HG03045 (cell line): Measurements from ENCODE around the gene DGKZ.
"Not testable (repeated sequence)": the region's sequence is repeated elsewhere in the genome, so short reads cannot be mapped to it uniquely, and the experiment has no call there.

Experiments used
- ATAC-seq: cut with Tn5 transposase; IDR thresholded peaks from one replicate; pipeline ENCODE4 v1.9.1; 2021; ENCODE audit warnings: mild to moderate bottlenecking, moderate library complexity; ENCODE audit not compliant: unreplicated experiment

The DGKZ gene

DNA sequence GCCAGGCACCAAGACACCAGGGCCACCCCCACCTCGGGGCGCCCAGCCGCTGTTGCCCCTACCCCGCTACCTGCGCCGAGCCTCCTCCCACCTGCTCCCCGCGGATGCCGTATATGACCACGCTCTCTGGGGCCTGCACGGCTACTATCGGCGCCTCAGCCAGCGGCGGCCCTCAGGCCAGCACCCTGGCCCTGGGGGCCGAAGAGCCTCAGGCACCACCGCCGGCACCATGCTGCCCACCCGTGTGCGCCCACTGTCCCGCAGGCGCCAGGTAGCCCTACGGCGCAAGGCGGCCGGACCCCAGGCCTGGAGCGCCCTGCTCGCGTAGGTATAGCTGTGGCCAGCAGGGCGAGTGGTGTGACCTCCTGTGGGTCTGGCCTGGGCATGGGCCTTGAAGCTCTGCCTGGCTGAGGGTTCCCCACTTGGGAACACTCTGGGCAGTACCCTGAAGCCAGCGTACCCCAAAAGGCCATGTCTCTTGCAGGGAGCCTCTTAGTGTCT lies 19.4 kb downstream of the DGKZ start:
- ATAC-seq: no peak

DNA sequence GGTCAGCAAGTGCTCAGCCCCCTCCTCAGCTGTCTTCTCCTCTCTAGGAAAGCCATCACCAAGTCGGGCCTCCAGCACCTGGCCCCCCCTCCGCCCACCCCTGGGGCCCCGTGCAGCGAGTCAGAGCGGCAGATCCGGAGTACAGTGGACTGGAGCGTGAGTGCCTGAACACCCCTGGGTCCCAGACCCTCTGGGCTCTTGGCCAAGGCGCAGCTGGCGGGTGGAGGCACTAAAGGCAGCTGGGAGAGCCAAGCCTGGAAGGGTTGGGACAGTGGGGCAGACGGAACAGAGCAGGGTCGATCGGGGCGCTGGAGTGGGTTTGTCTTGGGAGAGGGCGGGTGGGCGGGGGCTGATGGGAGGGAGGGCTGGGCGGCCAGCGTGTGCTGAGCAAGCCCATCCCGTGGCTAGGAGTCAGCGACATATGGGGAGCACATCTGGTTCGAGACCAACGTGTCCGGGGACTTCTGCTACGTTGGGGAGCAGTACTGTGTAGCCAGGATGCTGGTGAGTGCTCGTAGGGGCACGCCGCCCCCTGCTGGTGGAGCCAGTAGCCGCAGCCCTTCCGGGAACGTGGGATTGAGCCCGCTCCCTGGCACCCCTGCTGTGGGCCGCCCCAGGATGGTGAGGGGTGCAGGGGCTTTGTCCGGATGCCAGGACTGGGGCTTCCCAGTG lies 20.1 kb downstream of the DGKZ start:
- peak; percentile 66 for ATAC-seq

DNA sequence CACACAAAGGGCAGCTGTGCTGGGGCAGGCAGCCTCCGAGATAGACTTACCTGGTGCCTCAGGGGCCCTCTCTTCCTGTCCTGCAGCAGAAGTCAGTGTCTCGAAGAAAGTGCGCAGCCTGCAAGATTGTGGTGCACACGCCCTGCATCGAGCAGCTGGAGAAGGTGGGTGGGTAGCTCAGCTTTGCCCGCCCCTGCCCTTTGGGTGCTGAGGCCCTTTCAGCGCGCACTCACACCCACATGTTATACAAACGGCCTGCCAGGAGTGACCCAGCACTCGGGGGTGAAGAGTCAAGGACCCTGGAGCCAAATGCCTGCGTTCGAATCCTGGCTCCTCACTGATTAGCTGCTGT lies 20.6 kb downstream of the DGKZ start:
- no peak for ATAC-seq

DNA sequence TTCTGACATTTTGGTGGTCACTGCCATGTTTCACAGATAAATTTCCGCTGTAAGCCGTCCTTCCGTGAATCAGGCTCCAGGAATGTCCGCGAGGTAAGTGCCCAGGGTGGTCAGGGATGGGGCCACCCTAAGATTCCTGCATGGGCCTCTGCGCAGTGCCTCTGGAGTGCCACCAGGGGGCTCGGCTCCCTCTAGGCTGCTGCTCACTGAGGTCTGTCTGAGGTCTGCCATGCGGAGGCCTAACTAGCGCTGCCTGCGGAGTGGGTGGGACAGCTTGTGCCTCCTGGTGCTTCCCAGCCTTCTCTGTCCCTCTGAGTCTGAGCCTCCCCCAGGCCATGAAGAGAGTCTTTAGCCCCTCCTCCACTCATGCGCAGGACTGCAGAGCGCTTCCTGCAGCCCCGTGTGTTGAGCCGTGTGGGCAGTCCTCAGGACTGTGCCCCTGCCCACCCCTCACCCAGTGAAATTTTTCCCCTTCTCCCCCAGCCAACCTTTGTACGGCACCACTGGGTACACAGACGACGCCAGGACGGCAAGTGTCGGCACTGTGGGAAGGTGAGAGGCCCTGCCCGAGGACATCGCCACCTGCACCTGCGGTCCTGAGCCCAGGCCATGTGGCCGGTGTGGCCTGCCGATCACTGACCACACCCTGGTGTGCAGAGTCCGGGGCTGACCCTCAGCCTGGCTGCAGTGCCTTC lies 22.3 kb downstream of the DGKZ start:
- ATAC-seq: peak; percentile 41

DNA sequence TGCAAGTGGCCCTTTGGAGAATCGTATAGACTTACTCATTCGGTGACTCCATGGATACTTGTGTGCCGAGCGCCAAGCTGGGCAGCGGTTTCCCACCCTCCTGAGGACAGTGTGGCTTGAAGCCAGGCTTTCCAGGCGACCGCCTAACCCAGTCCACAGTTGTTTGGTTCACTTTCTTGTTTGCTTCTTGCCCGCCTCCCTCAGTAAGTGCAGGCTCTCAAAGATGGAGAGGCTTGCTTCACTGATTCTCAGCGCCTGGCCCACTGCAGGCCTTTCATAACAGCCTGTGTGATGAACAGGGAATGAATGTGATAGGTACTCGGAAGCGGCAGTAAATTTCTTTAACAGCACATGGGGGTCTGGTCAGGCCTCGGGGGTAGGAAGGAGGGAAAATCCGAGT lies 23.0 kb downstream of the DGKZ start:
- ATAC-seq: no peak

DNA sequence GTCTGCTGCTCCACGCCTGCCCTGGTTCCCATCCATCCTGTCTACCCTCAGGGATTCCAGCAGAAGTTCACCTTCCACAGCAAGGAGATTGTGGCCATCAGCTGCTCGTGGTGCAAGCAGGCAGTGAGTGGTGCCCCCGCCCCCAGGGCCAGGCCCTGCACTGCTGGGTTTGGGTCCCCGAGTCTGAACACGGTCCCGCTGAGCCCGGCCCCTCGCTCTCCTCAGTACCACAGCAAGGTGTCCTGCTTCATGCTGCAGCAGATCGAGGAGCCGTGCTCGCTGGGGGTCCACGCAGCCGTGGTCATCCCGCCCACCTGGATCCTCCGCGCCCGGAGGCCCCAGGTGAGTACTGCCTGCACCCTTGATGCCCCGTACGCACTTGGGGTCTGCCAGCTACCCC lies 24.0 kb downstream of the DGKZ start:
- not testable (repeated sequence) for ATAC-seq

DNA sequence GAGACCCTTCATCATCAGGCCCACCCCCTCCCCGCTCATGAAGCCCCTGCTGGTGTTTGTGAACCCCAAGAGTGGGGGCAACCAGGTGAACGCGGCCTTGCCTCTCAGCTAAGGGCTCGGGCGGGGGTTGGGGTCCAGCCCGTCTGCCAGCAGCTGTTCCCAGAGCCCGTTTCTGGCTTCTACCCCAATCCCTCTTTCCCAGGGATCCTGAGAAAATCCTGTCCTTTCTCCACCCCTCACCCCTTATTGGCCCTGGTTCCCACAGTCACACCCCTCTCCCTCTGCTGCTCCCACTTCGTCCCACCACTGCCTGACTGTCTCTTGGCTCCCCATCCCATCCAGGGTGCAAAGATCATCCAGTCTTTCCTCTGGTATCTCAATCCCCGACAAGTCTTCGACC lies 24.8 kb downstream of the DGKZ start:
- no peak for ATAC-seq

DNA sequence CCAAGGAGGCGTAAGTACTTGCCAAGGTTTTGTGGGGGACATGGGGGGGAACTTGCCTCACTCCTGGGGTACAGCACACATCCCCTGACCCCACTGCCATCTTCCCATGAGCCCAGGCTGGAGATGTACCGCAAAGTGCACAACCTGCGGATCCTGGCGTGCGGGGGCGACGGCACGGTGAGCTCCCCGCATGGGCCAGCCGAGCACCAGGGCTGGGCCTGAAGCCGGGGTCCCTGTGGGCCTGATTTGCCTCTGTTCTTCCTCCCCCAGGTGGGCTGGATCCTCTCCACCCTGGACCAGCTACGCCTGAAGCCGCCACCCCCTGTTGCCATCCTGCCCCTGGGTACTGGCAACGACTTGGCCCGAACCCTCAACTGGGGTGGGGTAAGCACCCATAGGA lies 25.2 kb downstream of the DGKZ start:
- ATAC-seq: not testable (repeated sequence)

DNA sequence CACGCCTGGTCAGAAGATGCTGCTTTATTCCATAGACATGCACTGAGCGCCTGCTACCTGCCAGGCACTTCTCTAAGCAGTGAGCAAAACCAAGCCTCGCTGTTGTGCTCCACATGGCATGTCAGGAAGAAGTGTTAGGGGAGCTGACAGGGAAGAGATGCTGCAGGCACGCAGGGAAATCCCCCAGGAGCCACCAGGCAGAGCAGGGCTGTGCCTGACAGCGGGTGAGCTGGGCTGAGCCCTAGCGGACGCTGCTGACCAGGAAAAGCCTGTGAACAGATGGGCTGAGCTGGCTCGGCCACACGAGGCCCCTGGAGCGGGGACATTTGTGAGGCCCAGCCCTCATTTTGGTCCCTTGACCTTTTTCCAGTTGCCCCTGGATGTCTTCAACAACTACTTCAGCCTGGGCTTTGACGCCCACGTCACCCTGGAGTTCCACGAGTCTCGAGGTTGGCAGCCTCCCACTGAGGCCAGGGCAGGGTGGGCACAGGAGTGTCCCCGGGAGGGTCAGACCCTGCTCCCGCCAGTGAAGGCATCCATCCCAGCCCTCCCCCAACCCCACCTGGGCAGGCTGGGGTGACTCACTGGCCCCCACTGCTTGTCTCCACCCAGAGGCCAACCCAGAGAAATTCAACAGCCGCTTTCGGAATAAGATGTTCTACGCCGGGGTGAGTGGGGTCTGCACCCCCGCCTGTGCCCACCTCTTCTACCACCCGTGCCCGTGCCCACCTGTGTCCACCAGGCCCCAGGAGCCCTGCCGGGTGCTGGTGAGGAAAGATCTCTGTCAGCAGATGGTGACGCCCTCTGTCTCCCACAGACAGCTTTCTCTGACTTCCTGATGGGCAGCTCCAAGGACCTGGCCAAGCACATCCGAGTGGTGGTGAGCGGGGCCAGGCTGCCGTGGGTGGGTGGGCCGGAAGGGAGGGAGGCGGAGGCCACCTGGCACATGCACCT lies 26.8 kb downstream of the DGKZ start:
- no peak for ATAC-seq

DNA sequence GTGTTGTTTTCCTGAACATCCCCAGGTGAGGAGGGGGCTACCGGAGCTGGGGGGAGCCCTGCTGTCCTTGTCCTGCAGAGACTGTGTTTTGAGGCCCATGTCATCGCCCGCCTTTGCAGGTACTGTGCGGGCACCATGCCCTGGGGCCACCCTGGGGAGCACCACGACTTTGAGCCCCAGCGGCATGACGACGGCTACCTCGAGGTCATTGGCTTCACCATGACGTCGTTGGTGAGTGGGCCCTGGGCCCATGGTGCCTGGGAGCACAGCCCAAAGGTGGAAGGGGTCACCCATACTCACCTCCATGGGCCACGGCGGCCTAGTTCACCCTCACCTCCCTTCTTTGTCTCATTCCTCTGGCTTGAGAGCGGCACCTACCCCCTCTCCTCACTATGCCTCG lies 27.6 kb downstream of the DGKZ start:
- no peak for ATAC-seq

DNA sequence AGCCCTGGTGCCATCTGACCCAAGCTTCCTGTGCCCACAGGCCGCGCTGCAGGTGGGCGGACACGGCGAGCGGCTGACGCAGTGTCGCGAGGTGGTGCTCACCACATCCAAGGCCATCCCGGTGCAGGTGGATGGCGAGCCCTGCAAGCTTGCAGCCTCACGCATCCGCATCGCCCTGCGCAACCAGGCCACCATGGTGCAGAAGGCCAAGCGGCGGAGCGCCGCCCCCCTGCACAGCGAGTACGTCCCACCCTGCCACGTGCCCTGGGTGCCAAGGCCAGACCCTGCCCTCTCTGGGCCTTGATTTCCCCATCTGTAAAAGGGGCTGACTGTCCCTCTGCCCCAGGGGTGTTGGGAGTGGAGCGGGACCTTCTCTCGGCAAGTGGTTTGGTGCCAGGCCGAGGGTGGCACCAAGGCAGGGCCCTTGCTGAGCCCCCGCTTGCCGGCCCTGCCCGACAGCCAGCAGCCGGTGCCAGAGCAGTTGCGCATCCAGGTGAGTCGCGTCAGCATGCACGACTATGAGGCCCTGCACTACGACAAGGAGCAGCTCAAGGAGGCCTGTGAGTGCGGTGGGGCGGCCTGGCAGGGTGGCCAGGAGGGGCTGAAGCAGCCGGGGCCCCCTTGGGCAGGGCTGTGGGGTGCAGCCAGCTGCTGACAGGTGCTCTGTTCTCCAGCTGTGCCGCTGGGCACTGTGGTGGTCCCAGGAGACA lies 28.3 kb downstream of the DGKZ start:
- no peak for ATAC-seq

DNA sequence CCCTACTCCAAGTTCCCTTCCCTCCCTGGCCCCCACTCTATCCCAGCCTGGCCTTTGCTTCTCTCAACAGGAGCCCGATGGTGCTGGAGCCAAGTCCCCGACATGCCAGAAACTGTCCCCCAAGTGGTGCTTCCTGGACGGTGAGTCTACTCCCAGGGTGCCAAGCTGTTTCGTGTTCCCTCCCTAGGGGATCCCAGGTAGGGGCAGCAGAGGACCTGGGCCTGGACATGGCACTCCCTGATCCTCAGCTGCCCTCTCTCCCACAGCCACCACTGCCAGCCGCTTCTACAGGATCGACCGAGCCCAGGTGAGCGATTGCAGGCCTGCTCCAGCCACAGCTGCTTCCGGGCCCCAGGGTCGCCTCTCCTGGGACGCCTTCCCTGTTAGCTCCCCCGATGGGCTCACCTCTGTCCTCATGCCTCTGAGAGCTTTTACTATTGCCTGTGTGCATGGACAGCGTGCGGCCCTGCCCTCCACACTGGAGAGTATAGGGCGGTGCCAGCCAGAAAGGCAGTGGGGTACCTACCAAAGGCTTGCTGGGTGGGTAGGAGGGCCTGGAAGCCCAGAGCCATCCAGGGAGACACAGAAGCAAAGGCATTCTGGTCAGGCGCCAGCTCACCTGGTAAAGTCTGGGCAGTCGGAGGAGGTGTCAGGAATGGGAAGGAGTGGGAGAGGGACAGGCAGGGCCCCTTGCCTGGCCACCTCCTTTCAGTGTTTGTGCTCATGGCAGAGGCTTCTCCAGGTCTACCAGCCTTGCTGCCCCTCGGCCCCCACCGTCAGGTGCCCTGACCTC lies 29.2 kb downstream of the DGKZ start:
- no peak for ATAC-seq

DNA sequence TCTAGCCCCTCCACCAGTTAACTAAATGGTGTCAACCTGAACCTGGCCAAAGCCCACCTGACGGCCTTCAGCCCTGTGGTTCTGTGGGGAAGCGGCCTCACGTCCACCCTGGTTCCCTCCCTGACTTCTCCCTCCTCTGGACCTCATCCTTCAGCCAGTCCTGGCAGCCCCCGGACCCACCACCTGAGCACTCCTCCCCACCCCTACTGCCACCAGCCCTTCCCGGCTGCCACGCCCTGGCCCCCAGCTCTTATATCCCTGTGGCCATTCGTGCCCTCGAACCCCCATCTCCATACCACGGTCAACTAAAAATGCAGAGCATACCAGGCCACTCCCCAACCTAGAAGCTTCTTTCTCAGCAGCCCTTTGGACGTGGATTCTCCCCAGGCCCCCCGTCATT lies 30.0 kb downstream of the DGKZ start:
- ATAC-seq: no peak

DNA sequence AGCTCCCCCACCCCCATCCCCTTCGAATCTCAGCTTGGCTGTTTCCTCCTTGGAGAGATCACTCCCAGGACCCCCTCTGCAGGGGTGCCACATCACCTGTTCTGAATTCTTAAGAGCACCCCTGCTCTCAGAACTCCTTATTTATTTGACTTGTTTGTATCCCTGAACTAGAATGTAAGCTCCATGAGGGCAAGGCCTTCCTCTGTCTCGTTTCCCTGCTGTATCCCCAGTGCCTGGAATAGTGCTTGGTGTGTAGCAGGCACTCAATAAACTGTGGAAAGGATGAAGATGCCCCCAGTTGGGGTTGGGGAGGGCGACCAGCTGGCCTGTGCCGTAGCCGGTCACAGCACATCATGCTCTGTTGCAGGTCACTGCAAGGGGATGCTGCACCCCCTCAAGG lies 30.6 kb downstream of the DGKZ start:
- ATAC-seq: no peak

DNA sequence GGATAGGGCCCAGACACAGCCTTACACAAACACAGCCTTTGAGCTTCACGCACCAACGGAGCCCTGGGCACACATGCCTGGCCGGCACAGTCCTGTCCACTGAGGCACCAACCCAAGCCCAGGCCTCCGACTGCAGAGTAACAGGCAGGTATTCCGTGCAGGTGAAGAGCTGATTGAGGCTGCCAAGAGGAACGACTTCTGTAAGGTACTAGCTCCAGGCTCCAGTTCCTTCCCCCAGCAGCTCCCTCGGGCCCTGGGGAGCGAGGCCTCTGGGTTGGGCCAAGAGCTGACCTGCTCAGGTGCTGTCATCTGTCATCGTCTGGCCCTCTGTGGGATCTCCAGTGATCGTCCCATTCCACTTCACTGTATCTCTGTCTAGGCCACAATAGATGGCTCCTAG lies 31.0 kb downstream of the DGKZ start:
- ATAC-seq: no peak

DNA sequence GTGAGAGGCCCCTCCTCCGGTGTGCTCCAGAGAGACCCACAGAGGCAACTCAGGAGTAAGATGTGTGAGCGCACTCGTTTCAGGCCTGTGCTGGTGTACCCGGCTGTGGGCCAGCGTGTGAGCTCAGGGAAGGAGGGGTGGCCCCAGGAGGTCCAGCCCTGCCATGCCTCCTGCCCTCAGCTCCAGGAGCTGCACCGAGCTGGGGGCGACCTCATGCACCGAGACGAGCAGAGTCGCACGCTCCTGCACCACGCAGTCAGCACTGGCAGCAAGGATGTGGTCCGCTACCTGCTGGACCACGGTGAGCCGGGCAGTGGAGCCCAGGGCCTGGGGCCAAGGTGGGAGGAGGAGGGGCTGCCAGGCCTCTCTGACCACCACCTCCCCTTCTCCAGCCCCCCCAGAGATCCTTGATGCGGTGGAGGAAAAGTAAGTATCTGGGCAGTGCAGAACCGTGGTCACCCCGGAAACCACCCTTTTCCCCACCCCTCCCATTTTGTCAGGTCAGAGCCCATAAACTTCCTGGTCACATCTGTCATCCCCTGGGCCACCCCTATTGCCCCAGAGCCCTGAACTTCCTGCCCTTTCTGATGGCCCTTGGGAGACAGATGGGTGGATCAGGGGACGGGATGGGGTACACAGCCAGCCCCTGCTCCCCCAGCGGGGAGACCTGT lies 31.7 kb downstream of the DGKZ start:
- ATAC-seq: no peak

DNA sequence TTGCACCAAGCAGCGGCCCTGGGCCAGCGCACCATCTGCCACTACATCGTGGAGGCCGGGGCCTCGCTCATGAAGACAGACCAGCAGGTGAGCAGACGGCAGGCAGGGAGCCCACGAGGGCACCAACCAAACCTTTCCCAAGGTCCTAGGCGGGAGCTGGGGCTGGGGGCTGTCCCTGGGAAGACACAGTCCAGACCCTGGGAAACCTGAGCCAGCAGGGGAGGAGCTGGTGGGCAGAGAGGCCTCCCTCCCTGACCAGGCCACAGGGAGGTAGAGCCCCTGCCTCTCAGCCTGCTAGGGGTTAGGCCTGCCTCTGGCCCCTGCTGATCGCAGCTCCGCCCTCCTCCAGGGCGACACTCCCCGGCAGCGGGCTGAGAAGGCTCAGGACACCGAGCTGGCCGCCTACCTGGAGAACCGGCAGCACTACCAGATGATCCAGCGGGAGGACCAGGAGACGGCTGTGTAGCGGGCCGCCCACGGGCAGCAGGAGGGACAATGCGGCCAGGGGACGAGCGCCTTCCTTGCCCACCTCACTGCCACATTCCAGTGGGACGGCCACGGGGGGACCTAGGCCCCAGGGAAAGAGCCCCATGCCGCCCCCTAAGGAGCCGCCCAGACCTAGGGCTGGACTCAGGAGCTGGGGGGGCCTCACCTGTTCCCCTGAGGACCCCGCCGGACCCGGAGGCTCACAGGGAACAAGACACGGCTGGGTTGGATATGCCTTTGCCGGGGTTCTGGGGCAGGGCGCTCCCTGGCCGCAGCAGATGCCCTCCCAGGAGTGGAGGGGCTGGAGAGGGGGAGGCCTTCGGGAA lies 32.4 kb downstream of the DGKZ start:
- ATAC-seq: not testable (repeated sequence)

DNA sequence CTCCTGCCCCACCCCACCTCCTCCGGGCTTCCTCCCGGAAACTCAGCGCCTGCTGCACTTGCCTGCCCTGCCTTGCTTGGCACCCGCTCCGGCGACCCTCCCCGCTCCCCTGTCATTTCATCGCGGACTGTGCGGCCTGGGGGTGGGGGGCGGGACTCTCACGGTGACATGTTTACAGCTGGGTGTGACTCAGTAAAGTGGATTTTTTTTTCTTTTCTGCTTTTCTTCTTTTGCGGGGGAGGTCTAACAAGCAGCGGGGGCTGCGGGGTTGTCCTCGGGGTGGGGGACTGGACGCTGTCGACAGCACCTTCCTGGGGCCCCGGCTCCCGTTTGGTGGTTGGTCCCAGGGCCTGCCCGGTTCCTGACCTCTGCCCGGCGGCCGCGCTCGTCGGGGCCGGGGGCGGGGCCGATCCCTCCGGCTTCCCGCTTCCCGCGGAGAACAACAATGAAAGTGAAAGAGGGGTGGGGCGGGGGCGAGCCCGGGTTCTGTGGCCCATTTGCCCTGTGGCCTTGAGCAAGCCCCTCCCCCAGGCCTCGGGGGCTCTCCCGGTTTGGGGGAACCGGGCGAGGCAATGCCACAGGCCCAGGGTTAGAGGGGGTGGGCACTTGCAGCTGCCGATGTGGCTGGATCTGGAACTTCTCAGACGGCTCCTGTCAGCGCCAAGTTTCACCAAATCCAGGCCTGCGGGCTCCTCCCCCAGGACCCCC lies 33.2 kb downstream of the DGKZ start:
- ATAC-seq: no peak
